IMR-90 (cell line): ENCODE measurements around the gene UNC5B. TPM values are rescaled to one million over a fixed set of nuclear protein-coding genes. Genes with fewer than 3 reads are reported as not detected.

Source experiments
- ATAC-seq: fragments of 200-7000 bp; cut with Tn5 transposase; 2 replicates; pipeline ENCODE4 v1.9.1; 2020; ENCODE audit warnings: low read depth, mild to moderate bottlenecking, moderate library complexity
- BruUV-seq: library from RNA; stranded (reverse); fragments of 400-500 nt; replicated peaks from 2 replicates; lab custom pipeline; 2021; lab: Mats Ljungman, UMichigan
- CTCF ChIA-PET: fragments of 300-600 bp; formaldehyde crosslinking; extraction: SDS; loops from one replicate; lab custom pipeline; 2021; ENCODE audit warnings: antibody characterized with exemption; lab: Yijun Ruan, JAX
- POLR2A ChIA-PET: fragments of 300-600 bp; sonication (Branson Sonifier 250); formaldehyde crosslinking; loops from one replicate; lab custom pipeline; 2022; ENCODE audit warnings: antibody characterized with exemption; ENCODE audit not compliant: unreplicated experiment; lab: Charles Lee
- DNase-seq: peaks from one replicate; pipeline ENCODE4 v3.0.0; 2013
- H2AFZ ChIP-seq: replicated peaks from 2 replicates; pipeline ENCODE3; 2013; ENCODE audit warnings: low read length, mild to moderate bottlenecking; ENCODE audit not compliant: poor library complexity
- H2AK5ac ChIP-seq: 2 replicates; pipeline ENCODE4 v1.6.1; 2013; ENCODE audit warnings: low read depth, low read length, inconsistent platforms
- H2AK9ac ChIP-seq: replicated peaks from 2 replicates; pipeline ENCODE3; 2013; ENCODE audit warnings: mild to moderate bottlenecking, low read depth, low read length, moderate library complexity; ENCODE audit not compliant: poor library complexity
- H2BK120ac ChIP-seq: 2 replicates; pipeline ENCODE4 v1.6.1; 2013; ENCODE audit warnings: low read depth, low read length, inconsistent platforms
- H2BK15ac ChIP-seq: 3 replicates; pipeline ENCODE4 v1.6.1; 2013; ENCODE audit warnings: low read depth, low read length, inconsistent platforms
- H2BK20ac ChIP-seq: 2 replicates; pipeline ENCODE4 v1.6.1; 2013; ENCODE audit warnings: low read depth, mild to moderate bottlenecking, inconsistent platforms, low read length, moderate library complexity
- H2BK5ac ChIP-seq: 2 replicates; pipeline ENCODE4 v1.6.1; 2013; ENCODE audit warnings: mild to moderate bottlenecking, low read depth, low read length, inconsistent platforms; ENCODE audit not compliant: poor library complexity, severe bottlenecking
- H3K14ac ChIP-seq: replicated peaks from 2 replicates; pipeline ENCODE4 v1.6.1; 2013; ENCODE audit warnings: low read depth, low read length, inconsistent platforms
- H3K18ac ChIP-seq: 2 replicates; pipeline ENCODE4 v1.6.1; 2013; ENCODE audit warnings: low read depth, low read length, control low read depth
- H3K23ac ChIP-seq: 2 replicates; pipeline ENCODE4 v1.6.1; 2013; ENCODE audit warnings: low read depth, low read length, inconsistent platforms
- H3K27ac ChIP-seq: 2 replicates; pipeline ENCODE4 v1.5.1; 2013; ENCODE audit warnings: mild to moderate bottlenecking, control low read depth, low read length; ENCODE audit not compliant: insufficient read depth
- H3K27me3 ChIP-seq: 2 replicates; pipeline ENCODE4 v1.6.1; 2013; ENCODE audit warnings: low read length; ENCODE audit not compliant: control insufficient read depth, insufficient read depth
- H3K36me3 ChIP-seq: 2 replicates; pipeline ENCODE4 v1.6.1; 2013; ENCODE audit warnings: low read length, mixed read lengths; ENCODE audit not compliant: control insufficient read depth, insufficient read depth
- H3K4ac ChIP-seq: 2 replicates; pipeline ENCODE4 v1.6.1; 2013; ENCODE audit warnings: low read depth, low read length, inconsistent platforms
- H3K4me1 ChIP-seq: 2 replicates; pipeline ENCODE4 v1.6.1; 2013; ENCODE audit warnings: low read length, mixed read lengths; ENCODE audit not compliant: control insufficient read depth, insufficient read depth
- H3K4me2 ChIP-seq: 2 replicates; pipeline ENCODE4 v1.6.1; 2013; ENCODE audit warnings: low read depth, mild to moderate bottlenecking, control low read depth, low read length, moderate library complexity
- H3K4me3 ChIP-seq: 2 replicates; pipeline ENCODE4 v1.5.1; 2013; ENCODE audit warnings: low read depth, mild to moderate bottlenecking, control low read depth, low read length, moderate library complexity; ENCODE audit not compliant: insufficient read depth
- H3K56ac ChIP-seq: 2 replicates; pipeline ENCODE4 v1.6.1; 2013; ENCODE audit warnings: low read length, inconsistent platforms; ENCODE audit not compliant: insufficient read depth; ENCODE audit errors: extremely low read depth
- H3K79me1 ChIP-seq, 2 experiments: 2 replicates each; pipeline ENCODE4 v1.6.1; 2013; ENCODE audit warnings: low read length in 2 of 2, inconsistent platforms in 1 of 2, low read depth in 1 of 2
- H3K9ac ChIP-seq: 2 replicates; pipeline ENCODE4 v1.6.1; 2013; ENCODE audit warnings: low read depth, low read length, control low read depth
- H3K9me1 ChIP-seq: 2 replicates; pipeline ENCODE4 v1.6.1; 2013; ENCODE audit warnings: low read length, inconsistent platforms; ENCODE audit not compliant: insufficient read depth
- H3K9me3 ChIP-seq: 2 replicates; pipeline ENCODE4 v1.6.1; 2013; ENCODE audit warnings: low read length; ENCODE audit not compliant: control insufficient read depth, insufficient read depth
- H4K20me1 ChIP-seq: 2 replicates; pipeline ENCODE4 v1.6.1; 2013; ENCODE audit warnings: low read length, inconsistent platforms; ENCODE audit not compliant: insufficient read depth
- H4K5ac ChIP-seq: 2 replicates; pipeline ENCODE4 v1.6.1; 2013; ENCODE audit warnings: mild to moderate bottlenecking, low read depth, low read length, control low read depth
- H4K8ac ChIP-seq, 2 experiments: 2 replicates each; pipeline ENCODE4 v1.6.1; 2013; ENCODE audit warnings: low read depth in 2 of 2, low read length in 2 of 2, control low read depth in 1 of 2, inconsistent platforms in 1 of 2
- H4K91ac ChIP-seq: 2 replicates; pipeline ENCODE4 v1.6.1; 2013; ENCODE audit warnings: low read depth, low read length, inconsistent platforms; ENCODE audit not compliant: insufficient read depth
- BHLHE40 ChIP-seq: fragments of 150-350 bp; IDR thresholded peaks from 2 replicates; pipeline ENCODE4 v1.6.1; 2016; ENCODE audit warnings: mild to moderate bottlenecking, low read depth, low read length
- CEBPB ChIP-seq: IDR thresholded peaks from 2 replicates; pipeline ENCODE4 v1.6.1; 2012; ENCODE audit warnings: low read depth, low read length, improper control_type of control experiment
- CHD1 ChIP-seq: IDR thresholded peaks from 2 replicates; pipeline ENCODE4 v1.6.1; 2012; ENCODE audit warnings: low read depth, low read length, improper control_type of control experiment
- FOS ChIP-seq: fragments of 150-350 bp; IDR thresholded peaks from 2 replicates; pipeline ENCODE4 v1.6.1; 2016; ENCODE audit warnings: low read depth, low read length
- MAFK ChIP-seq: IDR thresholded peaks from 2 replicates; pipeline ENCODE4 v1.6.1; 2012; ENCODE audit warnings: low read depth, low read length, improper control_type of control experiment
- MXI1 ChIP-seq: IDR thresholded peaks from 2 replicates; pipeline ENCODE4 v1.6.1; 2012; ENCODE audit warnings: low read depth, mild to moderate bottlenecking, low read length, moderate library complexity, borderline replicate concordance
- NFE2L2 ChIP-seq: fragments of 150-350 bp; IDR thresholded peaks from 2 replicates; pipeline ENCODE4 v1.6.1; 2016; ENCODE audit warnings: low read depth, mild to moderate bottlenecking, low read length
- POLR2A ChIP-seq: IDR thresholded peaks from 2 replicates; pipeline ENCODE4 v1.6.1; 2012; ENCODE audit warnings: mild to moderate bottlenecking, low read depth, low read length
- RAD21 ChIP-seq: IDR thresholded peaks from 2 replicates; pipeline ENCODE4 v1.6.1; 2012; ENCODE audit warnings: low read length, improper control_type of control experiment
- RCOR1 ChIP-seq: IDR thresholded peaks from 2 replicates; pipeline ENCODE4 v1.6.1; 2012; ENCODE audit warnings: mild to moderate bottlenecking, low read length, improper control_type of control experiment; ENCODE audit not compliant: insufficient replicate concordance
- RFX5 ChIP-seq: IDR thresholded peaks from 2 replicates; pipeline ENCODE4 v1.8.0; 2012; ENCODE audit warnings: low read depth, mild to moderate bottlenecking, low read length, moderate library complexity
- SMC3 ChIP-seq: fragments of 150-350 bp; IDR thresholded peaks from 2 replicates; pipeline ENCODE4 v1.6.1; 2016; ENCODE audit warnings: low read depth, mild to moderate bottlenecking, antibody characterized with exemption, low read length, moderate library complexity
- WGBS, 2 experiments: methylation state at CpG; one replicate each; pipeline versions ENCODE4 v1.1.5 to v1.1.7; 2013; ENCODE audit warnings: missing lambda C conversion rate in 2 of 2; ENCODE audit not compliant: insufficient read length in 1 of 2; ENCODE audit errors: extremely low coverage in 2 of 2; 5-methylcytosine and 5-hydroxymethylcytosine counted together
- dilution Hi-C: fragments of 300-500 bp; cut with HindIII; formaldehyde crosslinking; loops from one replicate; pipeline ENCODE4 v1.14.3; 2018; ENCODE audit warnings: low sequenced_read_pairs; ENCODE audit not compliant: unreplicated experiment
- in situ Hi-C: fragments of 300-500 bp; cut with MboI; formaldehyde crosslinking; loops from 3 replicates; pipeline ENCODE4 v1.14.3; 2019; ENCODE audit warnings: low sequenced_read_pairs, inconsistent platforms, mixed read lengths
- intact Hi-C: fragments of 100-400 bp; cut with micrococcal nuclease; formaldehyde crosslinking; loops from 2 replicates; pipeline ENCODE4 v1.10.0; 2022
- polyA plus RNA-seq, 3 experiments: library from polyadenylated mRNA; depleted of rRNA; stranded (reverse); fragments of >200 nt; gene quantifications; 2 replicates each; pipeline ENCODE4 v1.2.3, GENCODE V29; 2012; ENCODE audit warnings: low replicate concordance in 1 of 3
- total RNA-seq: library from RNA; depleted of rRNA; stranded (reverse); fragments of >200 nt; gene quantifications from 2 replicates; pipeline ENCODE4 v1.2.3, GENCODE V29; 2012
- TF ChIP-seq, protein P1 (sequence below): fragments of 150-350 bp; IDR thresholded peaks from 2 replicates; pipeline ENCODE4 v1.6.1; 2017; ENCODE audit warnings: mild to moderate bottlenecking, antibody characterized with exemption, low read length, low read depth
- TF ChIP-seq, protein P2 (sequence below): fragments of 150-350 bp; IDR thresholded peaks from 2 replicates; pipeline ENCODE4 v1.6.1; 2016; ENCODE audit warnings: low read depth, mild to moderate bottlenecking, low read length, moderate library complexity, borderline replicate concordance
- TF ChIP-seq, protein P3 (sequence below): conservative IDR thresholded peaks from 2 replicates; pipeline ENCODE4 v1.5.1; 2012; ENCODE audit warnings: mild to moderate bottlenecking, low read depth, low read length, improper control_type of control experiment

The UNC5B gene
- total and polyA plus RNA-seq, 2 of the 4 experiments (the other 2 are of a cell fraction): 1.6 to 4.2 TPM

DNA sequence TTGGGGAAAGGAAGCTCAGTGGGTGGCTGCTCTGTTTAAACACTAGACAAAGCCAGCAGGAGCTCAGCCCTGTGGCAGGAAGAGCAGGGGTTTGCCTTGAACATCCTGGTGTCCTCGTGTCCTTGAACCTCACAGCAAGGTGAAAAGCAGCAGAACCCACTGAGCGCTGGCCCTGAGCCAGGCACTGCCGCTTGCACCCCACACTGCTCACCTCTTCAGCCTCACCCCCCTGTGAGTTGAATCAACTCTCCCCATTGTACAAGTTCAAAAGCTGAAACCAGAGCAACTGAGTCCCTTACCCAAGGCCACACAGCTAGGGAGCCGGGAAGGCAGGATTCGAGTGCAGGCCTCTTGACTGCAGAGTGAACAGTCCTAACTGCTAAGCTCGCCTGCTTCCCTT is 138.7 kb downstream of the UNC5B start:
- Histone ChIP-seq H3K14ac (no peak overlapping the region), H3K4me1 (no peaks in the 10 kb centered on the region), H4K5ac (no peak overlapping the region), H3K4me2 (no peak overlapping the region), H3K23ac (no peak overlapping the region), H3K36me3 (no peaks in the 10 kb centered on the region; the same call in 1 of the 2 replicates), H3K27me3 (peaks cover 11% of the 10 kb centered on the region; the same call in 1 of the 2 replicates), H2AK9ac (no peak overlapping the region), H2BK20ac (no peak overlapping the region), H2BK5ac (no peak overlapping the region), H2BK15ac (no peak overlapping the region), H4K20me1 (no peaks in the 10 kb centered on the region), H3K4ac (no peak overlapping the region), H4K8ac (no peak overlapping the region), H2BK120ac (no peak overlapping the region), H3K18ac (no peak overlapping the region), H3K79me1 (no peaks in the 10 kb centered on the region), H3K27ac (no peak overlapping the region), H2AK5ac (no peak overlapping the region), H2AFZ (no peak overlapping the region), H3K56ac (no peak overlapping the region), H4K91ac (no peak overlapping the region), H3K9me1 (no peaks in the 10 kb centered on the region), H3K9ac (no peak overlapping the region), H3K9me3 (no peaks in the 10 kb centered on the region), H3K4me3 (no peak overlapping the region)
- in situ Hi-C loops: no loop called here
- BruUV-seq: no TSS peak
- POLR2A ChIA-PET: no interaction called here
- dilution Hi-C loops: no loop called here
- DNase-seq: no peak
- WGBS, 2 experiments: 90% methylated on average over 4 of the region's 6 CpGs; no CpG with 5 or more reads in 1 of the 2 experiments
- ATAC-seq: no peak
- intact Hi-C loops: no loop called here
- CTCF ChIA-PET: no interaction called here
- TF ChIP-seq CHD1 (no peak), MAFK (no peak), FOS (no peak), BHLHE40 (no peak), CEBPB (no peak), RAD21 (no peak), SMC3 (no peak), RFX5 (no peak), NFE2L2 (no peak), MXI1 (no peak), POLR2A (no peak), RCOR1 (no peak)
- TF ChIP-seq, protein P1, sequence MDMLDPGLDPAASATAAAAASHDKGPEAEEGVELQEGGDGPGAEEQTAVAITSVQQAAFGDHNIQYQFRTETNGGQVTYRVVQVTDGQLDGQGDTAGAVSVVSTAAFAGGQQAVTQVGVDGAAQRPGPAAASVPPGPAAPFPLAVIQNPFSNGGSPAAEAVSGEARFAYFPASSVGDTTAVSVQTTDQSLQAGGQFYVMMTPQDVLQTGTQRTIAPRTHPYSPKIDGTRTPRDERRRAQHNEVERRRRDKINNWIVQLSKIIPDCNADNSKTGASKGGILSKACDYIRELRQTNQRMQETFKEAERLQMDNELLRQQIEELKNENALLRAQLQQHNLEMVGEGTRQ: no peak
- TF ChIP-seq, protein P2, sequence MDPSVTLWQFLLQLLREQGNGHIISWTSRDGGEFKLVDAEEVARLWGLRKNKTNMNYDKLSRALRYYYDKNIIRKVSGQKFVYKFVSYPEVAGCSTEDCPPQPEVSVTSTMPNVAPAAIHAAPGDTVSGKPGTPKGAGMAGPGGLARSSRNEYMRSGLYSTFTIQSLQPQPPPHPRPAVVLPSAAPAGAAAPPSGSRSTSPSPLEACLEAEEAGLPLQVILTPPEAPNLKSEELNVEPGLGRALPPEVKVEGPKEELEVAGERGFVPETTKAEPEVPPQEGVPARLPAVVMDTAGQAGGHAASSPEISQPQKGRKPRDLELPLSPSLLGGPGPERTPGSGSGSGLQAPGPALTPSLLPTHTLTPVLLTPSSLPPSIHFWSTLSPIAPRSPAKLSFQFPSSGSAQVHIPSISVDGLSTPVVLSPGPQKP: no peak
- TF ChIP-seq, protein P3, sequence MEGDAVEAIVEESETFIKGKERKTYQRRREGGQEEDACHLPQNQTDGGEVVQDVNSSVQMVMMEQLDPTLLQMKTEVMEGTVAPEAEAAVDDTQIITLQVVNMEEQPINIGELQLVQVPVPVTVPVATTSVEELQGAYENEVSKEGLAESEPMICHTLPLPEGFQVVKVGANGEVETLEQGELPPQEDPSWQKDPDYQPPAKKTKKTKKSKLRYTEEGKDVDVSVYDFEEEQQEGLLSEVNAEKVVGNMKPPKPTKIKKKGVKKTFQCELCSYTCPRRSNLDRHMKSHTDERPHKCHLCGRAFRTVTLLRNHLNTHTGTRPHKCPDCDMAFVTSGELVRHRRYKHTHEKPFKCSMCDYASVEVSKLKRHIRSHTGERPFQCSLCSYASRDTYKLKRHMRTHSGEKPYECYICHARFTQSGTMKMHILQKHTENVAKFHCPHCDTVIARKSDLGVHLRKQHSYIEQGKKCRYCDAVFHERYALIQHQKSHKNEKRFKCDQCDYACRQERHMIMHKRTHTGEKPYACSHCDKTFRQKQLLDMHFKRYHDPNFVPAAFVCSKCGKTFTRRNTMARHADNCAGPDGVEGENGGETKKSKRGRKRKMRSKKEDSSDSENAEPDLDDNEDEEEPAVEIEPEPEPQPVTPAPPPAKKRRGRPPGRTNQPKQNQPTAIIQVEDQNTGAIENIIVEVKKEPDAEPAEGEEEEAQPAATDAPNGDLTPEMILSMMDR: no peak
